WERI-Rb-1 (cell line): ENCODE data around the gene DES.
"Not testable (repeated sequence)": the region's sequence is repeated elsewhere in the genome, so short reads cannot be mapped to it uniquely, and the experiment has no call there.

Experiments used
- DNase-seq: peaks from one replicate; pipeline ENCODE4 v3.0.0-alpha.2; 2020
- H3K27ac ChIP-seq: fragments of 250-450 bp; sonication (Bioruptor Pico); 2 replicates; pipeline ENCODE4 v1.5.1; 2020; ENCODE audit warnings: mild to moderate bottlenecking, moderate library complexity
- H3K27me3 ChIP-seq: fragments of 250-450 bp; sonication (Bioruptor Pico); 2 replicates; pipeline ENCODE4 v1.5.1; 2021; ENCODE audit warnings: mild to moderate bottlenecking, low read depth, moderate library complexity; ENCODE audit not compliant: insufficient read depth, severe bottlenecking
- H3K36me3 ChIP-seq: fragments of 250-450 bp; sonication (Bioruptor Pico); 2 replicates; pipeline ENCODE4 v1.5.1; 2020; ENCODE audit warnings: mild to moderate bottlenecking, moderate library complexity
- H3K4me3 ChIP-seq: 2 replicates; pipeline ENCODE4 v1.5.1; 2011; ENCODE audit warnings: low read depth, mild to moderate bottlenecking, control low read depth, low read length
- H3K9me3 ChIP-seq: fragments of 250-450 bp; sonication (Bioruptor Pico); 2 replicates; pipeline ENCODE4 v1.5.1; 2021; ENCODE audit warnings: mild to moderate bottlenecking, moderate library complexity; ENCODE audit not compliant: severe bottlenecking
- TF ChIP-seq, protein P1 (sequence below): IDR thresholded peaks from 2 replicates; pipeline ENCODE4 v1.5.1; 2011; ENCODE audit warnings: low read depth, mild to moderate bottlenecking, control low read depth, inconsistent platforms, low read length

Gene DES

DNA sequence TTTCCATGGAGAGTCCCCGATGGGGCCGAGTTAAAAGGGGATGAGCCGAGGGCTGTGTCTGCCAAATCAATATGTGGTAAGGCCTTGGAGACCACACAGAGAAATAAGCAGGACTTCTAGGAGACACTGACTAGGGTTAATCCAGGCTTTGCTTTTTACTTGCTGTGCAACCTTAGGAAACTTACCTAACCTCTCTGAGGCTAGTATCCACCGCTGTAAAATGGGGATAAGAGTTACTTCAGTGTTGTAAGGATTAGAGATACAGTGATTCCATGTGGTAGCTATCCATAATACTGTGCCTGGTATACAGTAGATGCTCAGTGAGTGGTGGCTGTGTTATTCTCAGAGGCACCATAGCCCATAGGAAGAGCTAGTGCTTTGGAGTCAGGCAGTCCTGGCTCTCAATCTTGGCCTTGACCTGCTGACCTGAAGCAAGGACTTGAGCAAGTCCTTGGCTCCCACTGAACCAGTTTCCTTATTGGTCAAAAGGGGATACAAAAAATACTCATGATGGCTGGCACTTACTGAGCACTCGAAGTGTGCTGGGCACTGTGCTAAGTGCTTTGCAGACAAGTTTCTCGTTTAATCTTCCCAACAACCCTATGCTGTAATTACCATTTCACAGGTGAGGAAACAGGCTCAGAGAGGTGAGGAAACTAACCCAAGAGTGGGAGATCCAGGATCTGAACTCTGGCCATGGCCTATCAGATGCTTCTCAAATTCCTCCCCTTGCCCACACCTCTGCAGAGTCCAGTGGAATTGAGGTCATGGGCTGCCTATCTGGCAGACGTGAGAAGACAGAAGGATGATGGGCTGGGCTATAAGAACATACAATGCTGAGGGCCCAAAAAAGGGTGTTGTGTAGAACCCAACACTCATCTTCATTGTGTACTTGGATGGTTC is 12.0 kb upstream of the DES start:
- DNase-seq, result no peak
- H3K27me3 ChIP-seq, result no peaks in the 10 kb centered on the region
- TF ChIP-seq, protein P1, sequence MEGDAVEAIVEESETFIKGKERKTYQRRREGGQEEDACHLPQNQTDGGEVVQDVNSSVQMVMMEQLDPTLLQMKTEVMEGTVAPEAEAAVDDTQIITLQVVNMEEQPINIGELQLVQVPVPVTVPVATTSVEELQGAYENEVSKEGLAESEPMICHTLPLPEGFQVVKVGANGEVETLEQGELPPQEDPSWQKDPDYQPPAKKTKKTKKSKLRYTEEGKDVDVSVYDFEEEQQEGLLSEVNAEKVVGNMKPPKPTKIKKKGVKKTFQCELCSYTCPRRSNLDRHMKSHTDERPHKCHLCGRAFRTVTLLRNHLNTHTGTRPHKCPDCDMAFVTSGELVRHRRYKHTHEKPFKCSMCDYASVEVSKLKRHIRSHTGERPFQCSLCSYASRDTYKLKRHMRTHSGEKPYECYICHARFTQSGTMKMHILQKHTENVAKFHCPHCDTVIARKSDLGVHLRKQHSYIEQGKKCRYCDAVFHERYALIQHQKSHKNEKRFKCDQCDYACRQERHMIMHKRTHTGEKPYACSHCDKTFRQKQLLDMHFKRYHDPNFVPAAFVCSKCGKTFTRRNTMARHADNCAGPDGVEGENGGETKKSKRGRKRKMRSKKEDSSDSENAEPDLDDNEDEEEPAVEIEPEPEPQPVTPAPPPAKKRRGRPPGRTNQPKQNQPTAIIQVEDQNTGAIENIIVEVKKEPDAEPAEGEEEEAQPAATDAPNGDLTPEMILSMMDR, result no peak
- H3K4me3 ChIP-seq, result no peak overlapping the region
- no peaks in the 10 kb centered on the region for H3K36me3 ChIP-seq
- no peaks in the 10 kb centered on the region for H3K9me3 ChIP-seq
- no peak overlapping the region for H3K27ac ChIP-seq

DNA sequence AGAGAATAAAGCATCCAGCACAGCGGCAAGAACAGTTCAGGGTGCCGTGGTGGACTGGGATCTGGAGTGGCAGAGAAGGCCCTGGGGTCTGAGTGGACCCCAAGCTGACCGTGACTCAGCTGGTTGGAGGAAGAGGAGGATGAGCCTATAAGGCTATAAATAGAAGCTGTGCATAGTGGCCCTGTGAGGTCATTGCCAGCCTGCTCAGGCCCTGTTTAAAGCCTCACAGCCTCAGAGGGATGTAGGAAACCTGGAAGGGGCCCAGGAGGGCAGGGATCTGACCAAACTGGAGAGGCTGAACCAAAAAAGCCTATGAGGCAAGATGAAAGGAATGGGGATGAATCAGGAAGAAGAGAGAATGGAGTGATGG is 11.3 kb upstream of the DES start:
- TF ChIP-seq, protein P1, result no peak
- no peaks in the 10 kb centered on the region for H3K36me3 ChIP-seq
- no peak overlapping the region for H3K27ac ChIP-seq
- no peaks in the 10 kb centered on the region for H3K27me3 ChIP-seq
- no peak for DNase-seq
- no peaks in the 10 kb centered on the region for H3K9me3 ChIP-seq
- H3K4me3 ChIP-seq, result no peak overlapping the region

DNA sequence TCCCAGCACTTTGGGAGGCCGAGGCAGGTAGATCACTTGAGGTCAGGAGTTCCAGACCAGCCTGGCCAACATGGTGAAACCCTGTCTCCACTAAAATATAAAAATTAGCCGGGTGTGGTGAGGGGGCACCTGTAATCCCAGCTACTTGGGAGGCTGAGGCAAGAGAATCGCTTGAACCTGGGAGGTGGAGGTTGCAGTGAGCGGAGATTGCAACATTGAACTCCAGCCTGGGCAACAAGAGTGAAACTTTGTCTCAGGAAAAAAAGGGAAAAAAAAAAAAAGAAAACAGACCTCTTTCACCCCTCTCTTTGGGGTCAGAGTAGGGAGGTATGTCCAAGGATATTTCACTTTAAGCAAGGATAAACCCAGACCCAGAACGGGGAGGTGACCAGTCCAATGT is 10.8 kb upstream of the DES start:
- H3K36me3 ChIP-seq, DNase-seq, H3K27ac ChIP-seq, H3K4me3 ChIP-seq, H3K9me3 ChIP-seq, H3K27me3 ChIP-seq: not testable (repeated sequence)

DNA sequence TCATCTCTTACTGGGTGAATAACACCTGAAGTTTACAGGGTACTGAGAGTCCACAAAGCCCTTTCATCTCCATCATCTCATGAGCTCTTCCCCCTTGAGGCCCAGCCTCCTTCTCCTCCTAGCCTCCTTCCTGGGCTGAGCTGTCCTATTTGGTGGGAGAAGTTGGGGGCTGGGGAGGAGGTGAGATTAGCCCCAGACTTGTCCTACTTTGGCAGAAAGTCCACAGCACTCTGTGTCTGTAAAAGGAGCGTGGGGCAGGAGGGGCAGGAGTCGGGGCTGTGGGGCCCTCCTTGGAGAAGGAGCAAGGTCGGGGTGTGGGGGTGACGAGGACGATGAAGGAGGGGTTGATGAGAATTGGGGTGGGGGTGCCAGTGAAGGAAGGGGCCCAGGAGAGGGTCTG is 10.0 kb upstream of the DES start:
- H3K9me3 ChIP-seq, result peaks cover 3% of the 10 kb centered on the region
- H3K27ac ChIP-seq, result no peak overlapping the region
- H3K4me3 ChIP-seq, result no peak overlapping the region
- no peaks in the 10 kb centered on the region for H3K36me3 ChIP-seq
- no peaks in the 10 kb centered on the region for H3K27me3 ChIP-seq
- TF ChIP-seq, protein P1, result no peak
- no peak for DNase-seq

DNA sequence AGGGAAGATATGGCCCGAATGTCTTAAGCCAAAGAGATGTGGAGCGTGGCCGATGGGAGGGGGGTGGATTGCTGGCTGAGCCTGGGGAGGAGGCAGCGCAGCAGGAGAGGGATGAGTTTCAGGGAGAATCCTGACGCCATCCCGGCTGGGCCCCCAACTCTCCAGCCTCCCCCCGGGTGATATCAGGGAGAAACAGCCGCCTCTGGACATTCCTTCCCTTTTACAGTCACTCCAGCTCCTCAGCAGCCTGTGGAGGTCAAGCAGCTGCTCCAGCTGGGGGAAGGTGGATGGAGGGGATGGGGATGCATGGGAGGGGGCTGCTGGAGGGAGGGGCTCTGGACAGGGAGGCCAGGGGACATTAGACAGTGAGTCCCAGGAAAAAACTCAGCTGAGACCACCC is 9.5 kb upstream of the DES start:
- Histone ChIP-seq H3K27ac (no peak overlapping the region), H3K36me3 (no peaks in the 10 kb centered on the region)
- TF ChIP-seq, protein P1, result no peak

DNA sequence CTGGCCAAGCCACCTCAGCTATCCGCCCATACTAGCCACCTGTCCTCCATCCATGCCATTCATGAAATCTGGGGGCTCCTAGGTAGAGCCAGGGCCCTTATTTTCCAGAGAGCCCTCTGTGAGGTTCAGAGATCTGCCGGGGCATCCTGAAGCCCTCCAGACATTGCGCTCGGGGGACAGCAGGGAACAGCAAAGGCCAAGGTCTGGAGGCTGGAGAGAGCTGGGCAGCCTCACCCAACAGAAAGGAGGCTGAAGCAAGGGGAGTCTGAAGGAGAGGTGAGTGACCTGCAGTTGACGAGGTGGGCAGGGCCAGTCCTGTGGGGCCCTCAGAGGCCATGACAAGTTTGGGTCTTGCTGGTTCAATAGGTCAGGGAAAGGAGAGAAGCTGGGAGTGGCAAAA is 8.6 kb upstream of the DES start:
- TF ChIP-seq, protein P1, result no peak
- Histone ChIP-seq H3K27me3 (no peaks in the 10 kb centered on the region), H3K9me3 (peaks cover 3% of the 10 kb centered on the region), H3K27ac (no peak overlapping the region), H3K4me3 (no peak overlapping the region), H3K36me3 (no peaks in the 10 kb centered on the region)
- no peak for DNase-seq

More for the DNA sequence above, 9.5 kb upstream of the DES start:
- DNase-seq, result no peak
- Histone ChIP-seq H3K4me3 (no peak overlapping the region), H3K27me3 (no peaks in the 10 kb centered on the region), H3K9me3 (peaks cover 3% of the 10 kb centered on the region)
